Measurements from ENCODE around the gene FERMT2. TPM values are rescaled to one million over a fixed set of nuclear protein-coding genes. Genes with fewer than 3 reads are reported as not detected.

Gene FERMT2
- polyA plus RNA-seq, 2 of the 4 experiments (the other 2 are of a cell fraction), result 42.9 to 102 TPM

- 92% methylated on average over 5 of the region's 5 CpGs for WGBS (ENCODE audit: missing lambda C conversion rate)
- no peak overlapping the region for H3K27ac ChIP-seq
- no peak for ATAC-seq
- H3K9me3 ChIP-seq, result no peaks in the 10 kb centered on the region
- ChIA-PET POLR2A (no interaction called here), CTCF (interaction anchor here (0.7 to 1.4 kb wide), 3 partner anchors 27 to 116 kb away, joined by 3 to 5 read pairs (median 3); no protein-coding TSS in a partner anchor)
- FAIRE-seq, result no peak
- TF ChIP-seq ZFP36 (IDR thresholded peaks at IDR 0.05; ENCODE audit: borderline replicate concordance, partially characterized antibody) (no peak), MAFK (IDR thresholded peaks at IDR 0.05; ENCODE audit: partially characterized antibody) (no peak), REST (IDR thresholded peaks at IDR 0.05) (no peak), HOXB5 (CRISPR knock-in tag; IDR thresholded peaks at IDR 0.05) (no peak), E2F6 (IDR thresholded peaks at IDR 0.05; ENCODE audit: borderline replicate concordance, low read depth) (no peak), FOSL2 (IDR thresholded peaks at IDR 0.05) (no peak), FOSL2 (CRISPR knock-in tag; IDR thresholded peaks at IDR 0.05) (no peak), ESRRA (IDR thresholded peaks at IDR 0.05; ENCODE audit: borderline replicate concordance, low read length) (no peak), ATOH8 (CRISPR knock-in tag; IDR thresholded peaks at IDR 0.05; ENCODE audit: low read depth) (no peak), BCL3 (IDR thresholded peaks at IDR 0.05) (no peak)
- H3K4me1 ChIP-seq, result peaks cover 15% of the 10 kb centered on the region
- no peak overlapping the region for H3K4me3 ChIP-seq
- no peak for DNase-seq (ENCODE audit: low read depth in 1 of 2, low spot score in 1 of 2)
- H3K4me2 ChIP-seq, result no peak overlapping the region
These were observed 105.8 kb downstream of the FERMT2 start for GRCh38 chr14:52845081-52845480.

- ChIA-PET POLR2A (no interaction called here), CTCF (interaction anchor here (1.4 kb wide), 1 partner anchor 117 kb away, joined by 5 read pairs; no protein-coding TSS in a partner anchor)
- DNase-seq (ENCODE audit: low read depth in 1 of 2, low spot score in 1 of 2), result no peak
- FAIRE-seq, result no peak
- WGBS (ENCODE audit: missing lambda C conversion rate), result 94% methylated on average over 6 of the region's 6 CpGs
- H3K27ac ChIP-seq, result no peak overlapping the region
- H3K4me3 ChIP-seq, result no peak overlapping the region
- no peak overlapping the region for H3K4me2 ChIP-seq
- no peak for ATAC-seq
- H3K9me3 ChIP-seq, result no peaks in the 10 kb centered on the region
- no peak for TF ChIP-seq PHF8 (IDR thresholded peaks at IDR 0.05; ENCODE audit: borderline replicate concordance, low read depth)
- TF ChIP-seq HOXA7 (CRISPR knock-in tag; IDR thresholded peaks at IDR 0.05), result no peak
- no peak for TF ChIP-seq SMC3 (IDR thresholded peaks at IDR 0.05)
- TF ChIP-seq MAZ (IDR thresholded peaks at IDR 0.05; ENCODE audit: borderline replicate concordance, low read depth, low read length), result no peak
- no peak for TF ChIP-seq CHD2 (IDR thresholded peaks at IDR 0.05; ENCODE audit: low read length, partially characterized antibody)
- no peak for TF ChIP-seq GATA3 (IDR thresholded peaks at IDR 0.05; ENCODE audit: borderline replicate concordance)
- TF ChIP-seq HES2 (IDR thresholded peaks at IDR 0.05), result no peak
- TF ChIP-seq PBX3 (IDR thresholded peaks at IDR 0.05), result no peak
- TF ChIP-seq EP300 (IDR thresholded peaks at IDR 0.05), result no peak
- no peak for TF ChIP-seq CHD4 (IDR thresholded peaks at IDR 0.05; ENCODE audit: borderline replicate concordance)
- no peak for TF ChIP-seq POLR2A (IDR thresholded peaks at IDR 0.05; ENCODE audit: low read length)
- TF ChIP-seq FOXS1 (CRISPR knock-in tag; IDR thresholded peaks at IDR 0.05), result no peak
- no peak for TF ChIP-seq RAD21 (conservative IDR thresholded peaks at IDR 0.05 in 1 of 2, IDR thresholded peaks at IDR 0.05 in 1 of 2)
- TF ChIP-seq HOXB5 (CRISPR knock-in tag; IDR thresholded peaks at IDR 0.05), result no peak
- TF ChIP-seq CBX2 (IDR thresholded peaks at IDR 0.05; ENCODE audit: borderline replicate concordance, low read depth), result no peak
- peaks cover 15% of the 10 kb centered on the region for H3K4me1 ChIP-seq
These were observed 106.4 kb downstream of the FERMT2 start for GRCh38 chr14:52844262-52845060.
